Uterus (tissue), 4 donors: ENCODE results near the gene ADH7. TPM values are rescaled to one million over a fixed set of nuclear protein-coding genes. Genes with fewer than 3 reads are reported as not detected.

Source experiments
- DNase-seq, 2 donors: peaks; one replicate each; pipeline ENCODE4 v3.0.0-alpha.2; 2019 to 2020
- H3K27ac ChIP-seq, 2 donors: fragments of 200-600 bp; sonication (generic); 1 replicate in 1 of 2; 2 replicates in 1 of 2; pipeline ENCODE4 v1.5.1; 2016 to 2018
- H3K27me3 ChIP-seq, 2 donors: fragments of 200-600 bp; sonication (generic); one replicate each; pipeline ENCODE4 v1.5.1; 2018 to 2019; ENCODE audit warnings: control low read depth in 1 of 2
- H3K36me3 ChIP-seq, 2 donors: fragments of 200-600 bp; sonication (generic); one replicate each; pipeline ENCODE4 v1.5.1; 2019; ENCODE audit warnings: control low read depth in 1 of 2
- H3K4me1 ChIP-seq, 2 donors: fragments of 200-600 bp; sonication (generic); one replicate each; pipeline ENCODE4 v1.5.1; 2018 to 2019; ENCODE audit warnings: control low read depth in 1 of 2
- H3K4me3 ChIP-seq, 2 donors: fragments of 200-600 bp; sonication (generic); 1 replicate in 1 of 2; 2 replicates in 1 of 2; pipeline ENCODE4 v1.5.1; 2018 to 2019; ENCODE audit warnings: mild to moderate bottlenecking in 1 of 2
- H3K9me3 ChIP-seq, 2 donors: fragments of 200-600 bp; sonication (generic); one replicate each; pipeline ENCODE4 v1.5.1; 2019; ENCODE audit warnings: control low read depth in 1 of 2
- POLR2A ChIP-seq, 2 donors: fragments of 450-650 bp; IDR thresholded peaks; one replicate each; pipeline ENCODE4 v1.6.1; 2016; ENCODE audit warnings: antibody characterized with exemption in 2 of 2, mild to moderate bottlenecking in 1 of 2, moderate library complexity in 1 of 2
- intact Hi-C: fragments of 100-400 bp; cut with DNase I; formaldehyde crosslinking; loops from one replicate; pipeline ENCODE4 v1.15.1; 2023; ENCODE audit warnings: low total_unique reads
- total RNA-seq, 4 donors: library from RNA; depleted of rRNA in 3 of 4; stranded (reverse); fragments of >200 nt in 3 of 4; gene quantifications; one replicate each; pipeline versions ENCODE4 v1.1.0 to v1.2.4, GENCODE V29; 2014 to 2023
- TF ChIP-seq, protein P1 (sequence below), 4 experiments: fragments of 200-600 bp in 2 of 4; fragments of 450-650 bp in 2 of 4; sonication (generic) in 2 of 4; IDR thresholded peaks; one replicate each; pipeline ENCODE4 v1.5.1; 2016 to 2019; ENCODE audit warnings: antibody characterized with exemption in 4 of 4, mild to moderate bottlenecking in 2 of 4, moderate library complexity in 1 of 4
- donor health status: DM: yes; HTN: yes; CAD: no.

Gene ADH7
- total RNA-seq, 4 donors from 2014 or later, result not detected

DNA sequence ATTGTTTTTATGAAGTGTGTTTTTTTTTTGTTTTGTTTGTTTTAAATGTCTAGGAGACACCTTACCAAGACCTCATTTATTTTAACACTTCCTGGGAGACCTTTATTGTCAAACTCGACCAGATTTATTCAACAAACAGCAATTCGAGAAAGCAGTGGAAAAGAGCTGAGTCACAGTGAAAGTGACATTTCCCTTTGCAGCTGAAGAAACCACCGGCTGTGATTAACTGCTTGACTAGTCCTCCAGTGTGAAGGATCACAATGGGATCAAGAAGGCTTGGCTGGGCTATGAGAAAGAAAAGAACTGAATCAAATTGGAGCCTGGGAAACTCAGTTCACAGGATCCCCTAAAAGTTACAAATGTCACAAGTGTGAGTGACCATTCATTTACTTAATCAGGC lies 11.9 kb upstream of the ADH7 start:
- Histone ChIP-seq H3K27me3 (no peaks in the 10 kb centered on the region), H3K27ac (no peak overlapping the region), H3K4me3 (no peak overlapping the region), H3K4me1 (no peaks in the 10 kb centered on the region), H3K9me3 (no peaks in the 10 kb centered on the region), H3K36me3 (no peaks in the 10 kb centered on the region)
- no peak for TF ChIP-seq POLR2A (IDR thresholded peaks at IDR 0.05)
- TF ChIP-seq, protein P1, sequence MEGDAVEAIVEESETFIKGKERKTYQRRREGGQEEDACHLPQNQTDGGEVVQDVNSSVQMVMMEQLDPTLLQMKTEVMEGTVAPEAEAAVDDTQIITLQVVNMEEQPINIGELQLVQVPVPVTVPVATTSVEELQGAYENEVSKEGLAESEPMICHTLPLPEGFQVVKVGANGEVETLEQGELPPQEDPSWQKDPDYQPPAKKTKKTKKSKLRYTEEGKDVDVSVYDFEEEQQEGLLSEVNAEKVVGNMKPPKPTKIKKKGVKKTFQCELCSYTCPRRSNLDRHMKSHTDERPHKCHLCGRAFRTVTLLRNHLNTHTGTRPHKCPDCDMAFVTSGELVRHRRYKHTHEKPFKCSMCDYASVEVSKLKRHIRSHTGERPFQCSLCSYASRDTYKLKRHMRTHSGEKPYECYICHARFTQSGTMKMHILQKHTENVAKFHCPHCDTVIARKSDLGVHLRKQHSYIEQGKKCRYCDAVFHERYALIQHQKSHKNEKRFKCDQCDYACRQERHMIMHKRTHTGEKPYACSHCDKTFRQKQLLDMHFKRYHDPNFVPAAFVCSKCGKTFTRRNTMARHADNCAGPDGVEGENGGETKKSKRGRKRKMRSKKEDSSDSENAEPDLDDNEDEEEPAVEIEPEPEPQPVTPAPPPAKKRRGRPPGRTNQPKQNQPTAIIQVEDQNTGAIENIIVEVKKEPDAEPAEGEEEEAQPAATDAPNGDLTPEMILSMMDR (IDR thresholded peaks at IDR 0.05), result no peak
- intact Hi-C loops, result no loop called here
- no peak for DNase-seq

DNA sequence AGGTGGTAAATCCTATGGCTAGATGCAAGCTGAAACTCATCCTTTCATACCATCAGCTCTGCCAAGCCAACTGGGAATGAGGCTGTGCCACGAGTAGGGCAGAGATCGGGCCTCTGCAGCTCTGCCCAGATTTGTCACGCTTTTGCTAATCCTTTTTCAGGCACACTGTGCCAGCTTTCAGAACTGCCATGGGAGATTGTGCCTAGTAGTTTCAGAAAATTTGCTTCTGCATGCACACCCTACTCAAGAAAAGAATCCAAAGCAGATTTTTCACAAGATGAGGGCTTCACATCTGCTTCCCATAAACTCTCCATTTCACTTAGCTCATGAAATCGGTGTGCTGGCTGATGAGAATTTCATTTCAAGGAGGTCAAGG lies 3.3 kb upstream of the ADH7 start:
- DNase-seq, result no peak
- TF ChIP-seq, protein P1 (IDR thresholded peaks at IDR 0.05), result no peak
- no peak for TF ChIP-seq POLR2A (IDR thresholded peaks at IDR 0.05)
- intact Hi-C loops, result no loop called here
- no peak overlapping the region for H3K4me3 ChIP-seq
- H3K27ac ChIP-seq, result peak overlapping the region; percentile 17 to 53
- no peaks in the 10 kb centered on the region for H3K36me3 ChIP-seq
- no peaks in the 10 kb centered on the region for H3K4me1 ChIP-seq
- no peaks in the 10 kb centered on the region for H3K27me3 ChIP-seq
- H3K9me3 ChIP-seq, result no peaks in the 10 kb centered on the region

DNA sequence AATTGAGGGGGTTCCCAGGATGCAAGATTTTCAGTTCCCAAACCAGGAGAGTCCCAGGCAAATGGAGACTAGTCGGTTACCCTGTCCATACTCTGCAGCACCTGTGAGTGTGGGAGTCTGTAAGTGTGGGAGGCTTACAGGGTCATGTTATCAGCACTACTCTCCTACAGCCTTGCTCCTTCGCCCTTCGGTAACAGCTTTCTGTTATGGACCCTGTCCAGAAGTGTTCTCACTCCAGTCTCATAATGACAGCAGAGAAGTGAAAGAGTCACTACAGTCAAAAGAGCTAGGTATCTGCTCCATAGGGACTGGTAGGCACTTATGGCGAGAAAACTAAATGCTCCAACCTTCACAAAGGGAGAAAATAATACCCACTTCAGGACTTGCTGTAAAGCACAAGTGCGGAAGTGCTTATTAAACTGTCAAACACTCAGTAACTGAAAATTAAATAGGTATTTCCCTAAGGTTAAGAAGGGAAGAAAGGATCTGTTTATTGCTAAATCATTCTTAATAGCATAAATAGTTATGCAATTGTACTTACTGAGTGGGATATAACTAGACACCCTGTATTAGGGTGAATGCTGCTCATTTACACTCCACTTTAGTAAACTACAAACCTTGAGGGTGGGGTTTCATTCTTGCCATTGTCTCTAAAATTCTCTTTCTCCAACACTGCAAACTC lies 2.7 kb upstream of the ADH7 start:
- Histone ChIP-seq H3K27me3 (no peaks in the 10 kb centered on the region), H3K9me3 (no peaks in the 10 kb centered on the region), H3K36me3 (no peaks in the 10 kb centered on the region), H3K4me1 (no peaks in the 10 kb centered on the region), H3K4me3 (no peak overlapping the region), H3K27ac (peak overlapping the region; percentile 17 to 53)
- intact Hi-C loops, result no loop called here
- no peak for DNase-seq
- TF ChIP-seq, protein P1 (IDR thresholded peaks at IDR 0.05), result no peak
- TF ChIP-seq POLR2A (IDR thresholded peaks at IDR 0.05), result no peak

DNA sequence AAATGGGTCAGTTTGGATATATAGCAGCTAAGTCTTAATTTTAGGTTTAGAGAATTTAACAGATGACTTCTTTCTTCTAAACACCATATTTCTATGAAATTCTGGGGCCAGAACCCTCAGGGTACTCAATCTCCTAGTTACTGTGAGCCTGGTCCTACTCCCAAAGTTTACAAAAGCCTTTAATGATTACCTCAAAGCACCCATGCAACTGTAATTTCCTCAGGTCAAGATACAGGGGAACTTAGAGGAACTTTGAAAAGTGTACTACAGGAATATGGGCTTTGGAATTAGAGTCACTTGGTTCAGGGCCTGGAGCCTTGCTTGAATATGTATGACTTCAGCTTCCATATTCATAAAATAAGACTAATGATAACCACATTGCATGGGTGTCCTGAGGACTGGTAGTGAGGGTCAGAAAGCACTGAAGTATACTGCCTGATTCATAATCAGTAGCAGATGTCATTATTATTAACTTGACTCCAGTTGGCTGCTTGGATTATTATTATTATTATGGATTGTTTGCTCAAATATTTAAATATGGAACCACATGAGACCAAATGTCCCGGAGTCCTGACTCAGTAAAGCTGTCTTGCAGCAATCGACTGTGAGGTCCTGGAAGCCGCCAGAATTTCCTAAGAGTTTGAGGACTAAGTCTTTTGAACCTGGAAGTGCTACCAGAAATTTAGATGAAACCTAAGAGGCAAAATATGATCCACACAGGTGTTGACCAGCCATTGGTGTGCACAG lies 2.0 kb upstream of the ADH7 start:
- Histone ChIP-seq H3K9me3 (no peaks in the 10 kb centered on the region), H3K4me3 (no peak overlapping the region), H3K4me1 (no peaks in the 10 kb centered on the region), H3K27me3 (no peaks in the 10 kb centered on the region), H3K36me3 (no peaks in the 10 kb centered on the region), H3K27ac (peak overlapping the region; percentile 17 to 53)
- DNase-seq, result no peak
- intact Hi-C loops, result no loop called here
- TF ChIP-seq, protein P1 (IDR thresholded peaks at IDR 0.05), result no peak
- no peak for TF ChIP-seq POLR2A (IDR thresholded peaks at IDR 0.05)

DNA sequence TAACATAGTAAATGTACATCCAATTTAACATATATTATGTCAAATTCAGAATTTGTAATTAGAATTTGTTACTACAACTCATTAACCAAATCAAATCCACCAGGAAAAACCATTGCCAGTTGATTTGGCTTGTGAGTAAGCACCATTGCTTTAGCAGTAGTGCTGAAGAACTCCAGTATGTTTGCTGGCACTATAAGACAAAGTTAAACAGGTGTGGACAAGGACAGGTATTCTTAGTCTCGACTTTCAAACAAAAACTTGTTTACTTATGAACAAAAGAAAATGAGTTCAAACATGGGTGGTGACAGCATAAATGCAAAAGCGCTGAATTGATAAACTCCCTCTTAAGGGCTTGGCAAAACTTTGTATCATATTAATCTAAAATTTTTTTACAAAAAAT lies 1.3 kb upstream of the ADH7 start:
- no peaks in the 10 kb centered on the region for H3K9me3 ChIP-seq
- intact Hi-C loops, result no loop called here
- no peak overlapping the region for H3K4me3 ChIP-seq
- H3K36me3 ChIP-seq, result no peaks in the 10 kb centered on the region
- DNase-seq, result no peak
- H3K4me1 ChIP-seq, result no peaks in the 10 kb centered on the region
- TF ChIP-seq POLR2A (IDR thresholded peaks at IDR 0.05), result no peak
- TF ChIP-seq, protein P1 (IDR thresholded peaks at IDR 0.05), result no peak
- no peak overlapping the region for H3K27ac ChIP-seq
- no peaks in the 10 kb centered on the region for H3K27me3 ChIP-seq
